ENCODE results near the gene NID2. TPM values are rescaled to one million over a fixed set of nuclear protein-coding genes. Genes with fewer than 3 reads are reported as not detected.

Gene NID2
- total RNA-seq, 1 experiment from 2014 or later = 6.6 TPM

GRCh38 chr14:52060080-52060479 lies 8.8 kb downstream of the NID2 start:
- H4K8ac ChIP-seq (replicated peaks; ENCODE audit: insufficient read length, low read depth, low read length) = no peak overlapping the region
- H3K9me3 Mint-ChIP-seq = no peaks in the 10 kb centered on the region
- H3K4me1 ChIP-seq (ENCODE audit: insufficient read depth, low read length) = no peaks in the 10 kb centered on the region
- no peak overlapping the region for H3K4me2 ChIP-seq (ENCODE audit: insufficient read depth, insufficient read length, low read length)
- no peak overlapping the region for H2AFZ ChIP-seq (ENCODE audit: low read length)
- no peak overlapping the region for H3K18ac ChIP-seq (ENCODE audit: insufficient read length, low read depth, low read length)
- H3K27me3 Mint-ChIP-seq (ENCODE audit: low read depth) = peaks cover 20% of the 10 kb centered on the region
- H2BK15ac ChIP-seq (ENCODE audit: low read depth, low read length) = no peak overlapping the region
- TF ChIP-seq, protein P1, sequence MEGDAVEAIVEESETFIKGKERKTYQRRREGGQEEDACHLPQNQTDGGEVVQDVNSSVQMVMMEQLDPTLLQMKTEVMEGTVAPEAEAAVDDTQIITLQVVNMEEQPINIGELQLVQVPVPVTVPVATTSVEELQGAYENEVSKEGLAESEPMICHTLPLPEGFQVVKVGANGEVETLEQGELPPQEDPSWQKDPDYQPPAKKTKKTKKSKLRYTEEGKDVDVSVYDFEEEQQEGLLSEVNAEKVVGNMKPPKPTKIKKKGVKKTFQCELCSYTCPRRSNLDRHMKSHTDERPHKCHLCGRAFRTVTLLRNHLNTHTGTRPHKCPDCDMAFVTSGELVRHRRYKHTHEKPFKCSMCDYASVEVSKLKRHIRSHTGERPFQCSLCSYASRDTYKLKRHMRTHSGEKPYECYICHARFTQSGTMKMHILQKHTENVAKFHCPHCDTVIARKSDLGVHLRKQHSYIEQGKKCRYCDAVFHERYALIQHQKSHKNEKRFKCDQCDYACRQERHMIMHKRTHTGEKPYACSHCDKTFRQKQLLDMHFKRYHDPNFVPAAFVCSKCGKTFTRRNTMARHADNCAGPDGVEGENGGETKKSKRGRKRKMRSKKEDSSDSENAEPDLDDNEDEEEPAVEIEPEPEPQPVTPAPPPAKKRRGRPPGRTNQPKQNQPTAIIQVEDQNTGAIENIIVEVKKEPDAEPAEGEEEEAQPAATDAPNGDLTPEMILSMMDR (conservative IDR thresholded peaks at IDR 0.05) = no peak
- H3K4me3 Mint-ChIP-seq = no peak overlapping the region
- H4K20me1 ChIP-seq (ENCODE audit: control insufficient read depth, insufficient read depth, insufficient read length) = no peaks in the 10 kb centered on the region
- no peak overlapping the region for H2AK5ac ChIP-seq (ENCODE audit: insufficient read length, low read length)
- no peak overlapping the region for H2BK5ac ChIP-seq (ENCODE audit: insufficient read length, low read length)
- no peak overlapping the region for H3K14ac ChIP-seq (ENCODE audit: insufficient read depth, low read length)
- H3K56ac ChIP-seq (ENCODE audit: insufficient read length, low read depth, low read length) = no peak overlapping the region
- no peak overlapping the region for H2BK12ac ChIP-seq (ENCODE audit: insufficient read length, low read depth, low read length)
- no peak overlapping the region for H2BK20ac ChIP-seq (ENCODE audit: low read depth, low read length, poor library complexity, severe bottlenecking)
- no peak overlapping the region for H4K91ac ChIP-seq (ENCODE audit: insufficient read length, low read depth, low read length)
- H3K27me3 ChIP-seq (ENCODE audit: insufficient read depth, low read length) = peaks cover 5% of the 10 kb centered on the region
- no peak for DNase-seq
- H3K23ac ChIP-seq (ENCODE audit: insufficient read length, low read depth, low read length) = no peak overlapping the region
- no peaks in the 10 kb centered on the region for H3K9me3 ChIP-seq (ENCODE audit: control insufficient read depth, low read depth, low read length)
- H3K4me1 Mint-ChIP-seq = peaks cover 21 to 22% of the 10 kb centered on the region in 2 experiments
- no peak overlapping the region for H3K4ac ChIP-seq (ENCODE audit: low read depth, low read length)
- no peaks in the 10 kb centered on the region for H3K79me1 ChIP-seq (ENCODE audit: insufficient read depth, low read depth, low read length, poor library complexity, severe bottlenecking)
- no peaks in the 10 kb centered on the region for H3K23me2 ChIP-seq (ENCODE audit: insufficient read length, low read depth, low read length, poor library complexity, severe bottlenecking)
- no peak overlapping the region; a peak in 1 of 7 replicates for H3K27ac Mint-ChIP-seq
- H3K9ac ChIP-seq (ENCODE audit: extremely low read depth, insufficient read length, low read length) = no peak overlapping the region
- no peak overlapping the region for H4K5ac ChIP-seq (ENCODE audit: insufficient read length, low read depth, low read length)
- H3K36me3 Mint-ChIP-seq (ENCODE audit: insufficient read depth in 1 of 3, low read depth in 3 of 3) = no peaks in the 10 kb centered on the region
- H3T11ph ChIP-seq (ENCODE audit: low read length) = no peak overlapping the region
- no peak overlapping the region for H3K27ac ChIP-seq (ENCODE audit: insufficient read length, low read depth, low read length)
- no CpG with 5 or more reads among the region's 6 CpGs for WGBS (ENCODE audit: extremely low coverage, insufficient read length, low lambda C conversion rate)
- H3K79me2 ChIP-seq (ENCODE audit: insufficient read depth, low read length) = no peaks in the 10 kb centered on the region; the same call in 1 of the 2 replicates
- H2BK120ac ChIP-seq (ENCODE audit: low read depth, low read length, poor library complexity, severe bottlenecking) = no peak overlapping the region

Data from H9 (cell line).